GM12872 (cell line): ENCODE results near the gene CYLD.

Experiments
- CTCF ChIP-seq: IDR thresholded peaks from 3 replicates; pipeline ENCODE4 v1.5.1; 2011; ENCODE audit warnings: low read depth, mild to moderate bottlenecking, low read length, moderate library complexity; ENCODE audit not compliant: insufficient read depth

Gene CYLD

GRCh38 chr16:50735629-50736122 lies 6.2 kb upstream of the CYLD start:
- no peak for TF ChIP-seq CTCF

- TF ChIP-seq CTCF = no peak
Measured at GRCh38 chr16:50736448-50736847, 5.4 kb upstream of the CYLD start.

- TF ChIP-seq CTCF = no peak
Measured at GRCh38 chr16:50737420-50737959, 4.4 kb upstream of the CYLD start.

GRCh38 chr16:50739031-50739430 lies 2.9 kb upstream of the CYLD start:
- no peak for TF ChIP-seq CTCF

GRCh38 chr16:50740736-50741135 lies 1.1 kb upstream of the CYLD start:
- TF ChIP-seq CTCF = no peak

- TF ChIP-seq CTCF = no peak
Measured at GRCh38 chr16:50741225-50741780, 583 bp upstream of the CYLD start.

- TF ChIP-seq CTCF = no peak
Measured at GRCh38 chr16:50742576-50743200, 802 bp downstream of the CYLD start.
